OCI-LY1 (cell line): Measurements from ENCODE around the gene SLC25A25.

ENCODE experiments used
- H2AFZ ChIP-seq: fragments of 200-600 bp; sonication (generic), shearing (Covaris generic); 2 replicates; pipeline ENCODE4 v1.6.0; 2014; ENCODE audit warnings: antibody characterized with exemption, mild to moderate bottlenecking, low read length
- H3F3A ChIP-seq: fragments of 200-600 bp; sonication (generic), shearing (Covaris generic); 2 replicates; pipeline ENCODE4 v1.6.0; 2014; ENCODE audit warnings: mild to moderate bottlenecking, antibody characterized with exemption, low read length, moderate library complexity; ENCODE audit not compliant: insufficient read depth
- H3K27ac ChIP-seq: fragments of 200-600 bp; sonication (generic); 2 replicates; pipeline ENCODE4 v1.5.1; 2014; ENCODE audit warnings: low read length, mixed run types, mild to moderate bottlenecking, low read depth; ENCODE audit not compliant: poor library complexity, severe bottlenecking
- H3K27me3 ChIP-seq: fragments of 200-600 bp; sonication (generic); 2 replicates; pipeline ENCODE4 v1.6.0; 2014; ENCODE audit warnings: antibody characterized with exemption, mild to moderate bottlenecking, low read length, moderate library complexity; ENCODE audit not compliant: insufficient read depth
- H3K36me3 ChIP-seq: fragments of 200-600 bp; sonication (generic); 2 replicates; pipeline ENCODE4 v1.6.1; 2014; ENCODE audit warnings: mild to moderate bottlenecking, antibody characterized with exemption, low read length, moderate library complexity, mixed read lengths; ENCODE audit not compliant: insufficient read depth
- H3K4me1 ChIP-seq: fragments of 200-600 bp; sonication (generic); 2 replicates; pipeline ENCODE4 v1.5.1; 2014; ENCODE audit warnings: mild to moderate bottlenecking, low read length, moderate library complexity; ENCODE audit not compliant: insufficient read depth, severe bottlenecking
- H3K4me2 ChIP-seq: fragments of 200-600 bp; sonication (generic), shearing (Covaris generic); 2 replicates; pipeline ENCODE4 v1.6.1; 2014; ENCODE audit warnings: low read length
- H3K4me3 ChIP-seq: fragments of 200-600 bp; sonication (generic); 2 replicates; pipeline ENCODE4 v1.5.1; 2014; ENCODE audit warnings: low read length, low read depth, mild to moderate bottlenecking, mixed read lengths; ENCODE audit not compliant: poor library complexity, severe bottlenecking
- H3K79me2 ChIP-seq: fragments of 200-600 bp; shearing (Covaris generic); 2 replicates; pipeline ENCODE4 v1.6.1; 2016; ENCODE audit warnings: mixed run types, low read length, mixed read lengths; ENCODE audit not compliant: insufficient read depth
- H3K9ac ChIP-seq: fragments of 200-600 bp; sonication (generic), shearing (Covaris generic); 2 replicates; pipeline ENCODE4 v1.6.1; 2014; ENCODE audit warnings: mild to moderate bottlenecking, low read length, mixed read lengths
- H3K9me2 ChIP-seq: fragments of 200-600 bp; sonication (generic), shearing (Covaris generic); 2 replicates; pipeline ENCODE4 v1.6.1; 2014; ENCODE audit warnings: low read depth, mild to moderate bottlenecking, low read length, mixed read lengths
- H3K9me3 ChIP-seq: fragments of 200-600 bp; shearing (Covaris generic); 2 replicates; pipeline ENCODE4 v1.6.1; 2014; ENCODE audit warnings: low read length, mixed read lengths
- H4K20me1 ChIP-seq: fragments of 200-600 bp; sonication (generic), shearing (Covaris generic); 2 replicates; pipeline ENCODE4 v1.6.0; 2016; ENCODE audit warnings: mild to moderate bottlenecking, low read length; ENCODE audit not compliant: insufficient read depth
- CTCF ChIP-seq: fragments of 200-600 bp; sonication (generic), shearing (Covaris generic); IDR thresholded peaks from 2 replicates; pipeline ENCODE4 v1.5.1; 2017; ENCODE audit warnings: mild to moderate bottlenecking, antibody characterized with exemption, low read length, moderate library complexity, mixed read lengths
- EZH2 ChIP-seq: fragments of 200-600 bp; sonication (generic), shearing (Covaris generic); IDR thresholded peaks from 2 replicates; pipeline ENCODE4 v1.8.0; 2017; ENCODE audit warnings: borderline replicate concordance, mixed run types, mild to moderate bottlenecking, antibody characterized with exemption, low read length, moderate library complexity, mixed read lengths

The SLC25A25 gene

GRCh38 chr9:128062279-128062678 is 5.8 kb upstream of the SLC25A25 start:
- peaks cover 5% of the 10 kb centered on the region; the same call in 1 of the 2 replicates for H3K79me2 ChIP-seq
- H3K9me2 ChIP-seq, result no peaks in the 10 kb centered on the region
- no peak overlapping the region for H3K4me3 ChIP-seq
- no peaks in the 10 kb centered on the region for H3F3A ChIP-seq
- peaks cover 22% of the 10 kb centered on the region for H3K4me1 ChIP-seq
- TF ChIP-seq CTCF (no peak), EZH2 (no peak)
- no peak overlapping the region for H2AFZ ChIP-seq
- H3K27me3 ChIP-seq, result no peaks in the 10 kb centered on the region
- H4K20me1 ChIP-seq, result no peaks in the 10 kb centered on the region
- no peak overlapping the region for H3K4me2 ChIP-seq
- no peaks in the 10 kb centered on the region for H3K9me3 ChIP-seq
- H3K27ac ChIP-seq, result no peak overlapping the region
- no peak overlapping the region for H3K9ac ChIP-seq
- H3K36me3 ChIP-seq, result 0 out of 2 replicates have a peak, but pooled peaks cover 7% of the 10 kb centered on the region

- no peaks in the 10 kb centered on the region for H3K27me3 ChIP-seq
- TF ChIP-seq CTCF (no peak), EZH2 (no peak)
- no peaks in the 10 kb centered on the region for H4K20me1 ChIP-seq
- H3K4me2 ChIP-seq, result no peak overlapping the region
- H3K9ac ChIP-seq, result no peak overlapping the region
- H3K79me2 ChIP-seq, result peaks cover 5% of the 10 kb centered on the region; the same call in 1 of the 2 replicates
- peaks cover 22% of the 10 kb centered on the region for H3K4me1 ChIP-seq
- H3K4me3 ChIP-seq, result no peak overlapping the region
- H3K36me3 ChIP-seq, result 0 out of 2 replicates have a peak, but pooled peaks cover 7% of the 10 kb centered on the region
- no peak overlapping the region for H2AFZ ChIP-seq
- no peaks in the 10 kb centered on the region for H3K9me3 ChIP-seq
- no peaks in the 10 kb centered on the region for H3F3A ChIP-seq
- no peaks in the 10 kb centered on the region for H3K9me2 ChIP-seq
- no peak overlapping the region for H3K27ac ChIP-seq
These were observed 4.9 kb upstream of the SLC25A25 start for GRCh38 chr9:128062846-128063831.

GRCh38 chr9:128065907-128066712 is 1.9 kb upstream of the SLC25A25 start:
- Histone ChIP-seq H4K20me1 (no peaks in the 10 kb centered on the region), H3K4me1 (peaks cover 41% of the 10 kb centered on the region), H3F3A (peaks cover 4% of the 10 kb centered on the region), H3K27ac (no peak overlapping the region), H3K27me3 (no peaks in the 10 kb centered on the region), H3K4me3 (peak overlapping the region; percentile 60), H3K79me2 (peaks cover 25% of the 10 kb centered on the region), H3K9me3 (no peaks in the 10 kb centered on the region), H3K9me2 (no peaks in the 10 kb centered on the region), H3K4me2 (peak overlapping the region; percentile 62), H3K36me3 (0 out of 2 replicates have a peak, but pooled peaks cover 7% of the 10 kb centered on the region), H3K9ac (peak overlapping the region; percentile 67; the same call in 1 of the 2 replicates), H2AFZ (no peak overlapping the region)
- TF ChIP-seq CTCF (no peak), EZH2 (no peak)
